Cerebellar cortex (tissue), 1 donor: Measurements from ENCODE around the gene GNAT2.

ENCODE experiments used
- DNase-seq: peaks from one replicate; pipeline ENCODE4 v3.0.0-alpha.2; 2015; ENCODE audit warnings: low spot score

The GNAT2 gene

GRCh38 chr1:109557520-109557919 is 61.9 kb downstream of the GNAT2 start:
- DNase-seq = no peak

- no peak for DNase-seq
Measured at GRCh38 chr1:109556563-109556962, 62.9 kb downstream of the GNAT2 start.
